CD8-positive, alpha-beta memory T cell (primary cell): Measurements from ENCODE around the gene CTU1. TPM values are rescaled to one million over a fixed set of nuclear protein-coding genes. Genes with fewer than 3 reads are reported as not detected.

ENCODE experiments used
- CTCF ChIA-PET: fragments of 350-600 bp; sonication (Branson Sonifier 250); formaldehyde crosslinking; loops from one replicate; lab custom pipeline; 2021; ENCODE audit warnings: antibody characterized with exemption; lab: Charles Lee
- POLR2A ChIA-PET: fragments of 350-600 bp; sonication (Branson Sonifier 250); formaldehyde crosslinking; loops from one replicate; lab custom pipeline; 2021; ENCODE audit warnings: antibody characterized with exemption; lab: Charles Lee
- DNase-seq, 5 donors: peaks; one replicate each; pipeline versions ENCODE4 v3.0.0 to v3.0.0-alpha.2; 2020 to 2022; ENCODE audit warnings: mixed read lengths in 1 of 5
- H3K27ac ChIP-seq: one replicate; pipeline ENCODE4 v1.7.0; 2013; ENCODE audit warnings: low read depth, mild to moderate bottlenecking, low read length, moderate library complexity
- H3K27me3 ChIP-seq: 2 replicates; pipeline ENCODE4 v1.7.0; 2013; ENCODE audit warnings: low read length, mild to moderate bottlenecking; ENCODE audit not compliant: insufficient read depth, poor library complexity, severe bottlenecking
- H3K36me3 ChIP-seq: 2 replicates; pipeline ENCODE4 v1.7.0; 2013; ENCODE audit warnings: mild to moderate bottlenecking, low read length, moderate library complexity; ENCODE audit not compliant: insufficient read depth
- H3K4me1 ChIP-seq: 2 replicates; pipeline ENCODE4 v1.7.0; 2013; ENCODE audit warnings: mild to moderate bottlenecking, low read length, moderate library complexity; ENCODE audit not compliant: insufficient read depth
- H3K4me3 ChIP-seq: 2 replicates; pipeline ENCODE4 v1.7.0; 2013; ENCODE audit warnings: mild to moderate bottlenecking, low read length
- H3K9me3 ChIP-seq: 2 replicates; pipeline ENCODE4 v1.7.0; 2013; ENCODE audit warnings: mild to moderate bottlenecking, low read length
- H3K27ac Mint-ChIP-seq, 8 donors: one replicate each; pipeline ENCODE4 v1.8.0; 2020 to 2021; ENCODE audit warnings: mixed read lengths in 8 of 8, mild to moderate bottlenecking in 6 of 8, inconsistent platforms in 3 of 8, moderate library complexity in 3 of 8
- H3K27me3 Mint-ChIP-seq, 2 donors: one replicate each; pipeline ENCODE4 v1.8.0; 2020 to 2021; ENCODE audit warnings: mixed read lengths in 2 of 2, mild to moderate bottlenecking in 1 of 2, moderate library complexity in 1 of 2
- H3K36me3 Mint-ChIP-seq, 3 donors: one replicate each; pipeline ENCODE4 v1.8.0; 2020 to 2021; ENCODE audit warnings: mixed read lengths in 3 of 3, inconsistent platforms in 1 of 3, mild to moderate bottlenecking in 1 of 3
- H3K4me1 Mint-ChIP-seq, 3 donors: one replicate each; pipeline ENCODE4 v1.8.0; 2020 to 2021; ENCODE audit warnings: mixed read lengths in 3 of 3, inconsistent platforms in 1 of 3, mild to moderate bottlenecking in 1 of 3
- H3K4me3 Mint-ChIP-seq, 7 donors: one replicate each; pipeline ENCODE4 v1.8.0; 2020 to 2021; ENCODE audit warnings: mixed read lengths in 7 of 7, mild to moderate bottlenecking in 6 of 7, moderate library complexity in 4 of 7, inconsistent platforms in 2 of 7
- H3K9me3 Mint-ChIP-seq, 5 donors: one replicate each; pipeline ENCODE4 v1.8.0; 2020 to 2022; ENCODE audit warnings: mixed read lengths in 5 of 5, mild to moderate bottlenecking in 3 of 5, moderate library complexity in 2 of 5, inconsistent platforms in 1 of 5
- polyA plus RNA-seq: library from polyadenylated mRNA; unstranded; fragments of 300-500 nt; fragmentation: Illumina TruSeq; gene quantifications from one replicate; pipeline ENCODE4 v1.2.3, GENCODE V29; 2021
- total RNA-seq, 2 experiments: library from RNA; stranded (reverse); gene quantifications; one replicate each; pipeline ENCODE4 v1.2.3, GENCODE V29; 2021

CTU1 gene
- total and polyA plus RNA-seq, 3 experiments from 2014 or later = 8.8 to 13.4 (median 11.0) TPM

DNA sequence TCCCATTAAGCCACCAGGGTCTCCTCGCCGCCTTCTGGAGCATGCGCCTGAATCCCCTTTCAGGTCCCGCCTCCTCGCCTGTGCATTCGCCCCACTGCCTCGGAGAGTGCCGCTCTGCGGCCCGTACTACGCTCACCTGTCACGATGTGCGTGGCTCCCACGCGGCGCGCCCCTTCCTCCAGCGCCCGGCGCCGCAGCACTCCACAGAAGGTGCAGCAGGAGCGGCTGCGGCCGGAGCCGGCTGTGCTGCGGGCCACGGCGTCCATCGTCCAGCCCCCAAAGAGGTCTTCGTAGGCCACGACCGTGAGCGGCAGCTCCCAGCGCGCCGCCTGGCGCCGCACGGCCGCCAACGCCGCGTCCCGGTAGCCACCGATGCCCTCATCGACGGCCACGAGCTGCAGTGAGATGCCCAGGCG, 4.3 kb downstream of the CTU1 start:
- H3K27me3 ChIP-seq = no peaks in the 10 kb centered on the region
- Mint-ChIP-seq H3K9me3 (no peaks in the 10 kb centered on the region), H3K27me3 (peaks cover 0 to 3% of the 10 kb centered on the region in 2 donors), H3K36me3 (peaks cover 0 to 77% (median 8%) of the 10 kb centered on the region in 3 donors), H3K4me1 (peaks cover 62 to 77% (median 73%) of the 10 kb centered on the region in 3 donors), H3K27ac (peak overlapping the region in 2 of 8 donors; percentile 56 to 62), H3K4me3 (no peak overlapping the region)
- H3K9me3 ChIP-seq = no peaks in the 10 kb centered on the region
- no peak overlapping the region for H3K27ac ChIP-seq
- H3K4me1 ChIP-seq = peaks cover 22% of the 10 kb centered on the region
- DNase-seq = no peak
- no peak overlapping the region for H3K4me3 ChIP-seq
- POLR2A ChIA-PET = no interaction called here
- peaks cover 6% of the 10 kb centered on the region for H3K36me3 ChIP-seq
- CTCF ChIA-PET = interaction anchor here (1.3 kb wide), 1 partner anchor 9 kb away, joined by 3 read pairs; no protein-coding TSS in a partner anchor

DNA sequence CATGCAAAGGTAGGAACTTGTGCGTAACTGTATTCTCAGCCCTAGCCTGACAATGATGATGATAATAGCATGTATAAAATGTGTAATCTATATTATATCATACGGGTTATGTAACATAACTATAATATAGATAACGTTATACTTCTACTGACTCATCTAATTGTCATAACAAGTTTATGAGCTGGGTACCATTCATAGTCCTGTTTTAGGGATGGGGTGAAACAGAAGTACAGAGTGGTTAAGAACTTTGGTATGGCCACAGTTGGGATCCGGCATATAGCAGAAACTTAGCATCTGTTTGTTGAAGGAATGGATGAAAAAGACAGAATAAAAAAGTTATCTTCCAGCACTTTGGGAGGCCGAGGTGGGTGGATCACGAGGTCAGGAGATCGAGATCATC, 5.2 kb downstream of the CTU1 start:
- H3K9me3 ChIP-seq = no peaks in the 10 kb centered on the region
- Mint-ChIP-seq H3K27me3 (no peaks in the 10 kb centered on the region), H3K9me3 (no peaks in the 10 kb centered on the region), H3K4me3 (no peak overlapping the region), H3K4me1 (peaks cover 53 to 68% (median 64%) of the 10 kb centered on the region in 3 donors), H3K27ac (no peak overlapping the region), H3K36me3 (peaks cover 0 to 73% (median 8%) of the 10 kb centered on the region in 3 donors)
- CTCF ChIA-PET = interaction anchor here (1.3 kb wide), 1 partner anchor 9 kb away, joined by 3 read pairs; no protein-coding TSS in a partner anchor
- H3K4me3 ChIP-seq = no peak overlapping the region
- no peaks in the 10 kb centered on the region for H3K27me3 ChIP-seq
- peaks cover 6% of the 10 kb centered on the region for H3K36me3 ChIP-seq
- H3K27ac ChIP-seq = no peak overlapping the region
- POLR2A ChIA-PET = no interaction called here
- no peak for DNase-seq
- peaks cover 19% of the 10 kb centered on the region for H3K4me1 ChIP-seq

DNA sequence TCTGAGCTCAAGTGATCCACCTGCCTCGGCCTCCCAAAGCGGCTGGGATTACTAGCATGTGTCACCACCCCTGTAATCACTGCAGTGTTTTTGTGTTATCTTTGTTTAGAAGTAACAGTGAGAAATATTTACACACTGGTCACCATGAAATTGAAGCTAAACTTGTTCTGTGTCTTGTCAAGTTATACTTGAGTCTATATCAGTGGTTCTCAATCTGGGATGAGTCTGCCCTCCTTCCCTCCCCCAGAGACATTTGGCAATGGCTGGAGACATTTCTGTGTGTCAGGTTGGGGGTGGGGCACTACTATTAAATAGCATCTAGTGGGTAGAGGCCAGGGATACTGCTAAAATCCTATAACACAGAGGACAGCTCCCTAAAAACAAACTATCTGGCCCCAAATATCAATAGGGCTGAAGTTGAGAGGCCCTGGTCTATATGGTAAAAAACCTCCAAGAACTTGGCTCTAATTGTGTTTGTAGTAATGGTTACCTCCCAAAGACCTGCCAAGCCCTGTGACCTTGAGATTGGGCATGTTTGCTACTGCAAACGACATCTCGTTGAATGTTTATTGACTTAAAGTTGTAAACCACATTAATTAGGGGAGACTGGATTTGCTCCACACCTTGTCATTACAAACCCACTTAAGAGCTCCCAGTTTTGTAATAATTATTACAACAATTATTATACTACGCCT, 6.9 kb downstream of the CTU1 start:
- ChIA-PET CTCF (interaction anchor here (0.9 to 1.6 kb wide), 2 partner anchors 56 to 744 kb away, joined by 3 read pairs; no protein-coding TSS in a partner anchor), POLR2A (no interaction called here)
- Histone ChIP-seq H3K4me1 (peaks cover 13% of the 10 kb centered on the region), H3K36me3 (peaks cover 6% of the 10 kb centered on the region), H3K9me3 (no peaks in the 10 kb centered on the region), H3K27me3 (no peaks in the 10 kb centered on the region), H3K4me3 (no peak overlapping the region), H3K27ac (no peak overlapping the region)
- no peaks in the 10 kb centered on the region for H3K27me3 Mint-ChIP-seq
- no peak for DNase-seq
- peak overlapping the region in 4 of 8 donors; percentile 27 to 44 (median 38) for H3K27ac Mint-ChIP-seq
- H3K4me1 Mint-ChIP-seq = peaks cover 52 to 65% (median 62%) of the 10 kb centered on the region in 3 donors
- H3K36me3 Mint-ChIP-seq = peaks cover 5 to 82% (median 8%) of the 10 kb centered on the region in 3 donors
- no peaks in the 10 kb centered on the region for H3K9me3 Mint-ChIP-seq
- H3K4me3 Mint-ChIP-seq = no peak overlapping the region

DNA sequence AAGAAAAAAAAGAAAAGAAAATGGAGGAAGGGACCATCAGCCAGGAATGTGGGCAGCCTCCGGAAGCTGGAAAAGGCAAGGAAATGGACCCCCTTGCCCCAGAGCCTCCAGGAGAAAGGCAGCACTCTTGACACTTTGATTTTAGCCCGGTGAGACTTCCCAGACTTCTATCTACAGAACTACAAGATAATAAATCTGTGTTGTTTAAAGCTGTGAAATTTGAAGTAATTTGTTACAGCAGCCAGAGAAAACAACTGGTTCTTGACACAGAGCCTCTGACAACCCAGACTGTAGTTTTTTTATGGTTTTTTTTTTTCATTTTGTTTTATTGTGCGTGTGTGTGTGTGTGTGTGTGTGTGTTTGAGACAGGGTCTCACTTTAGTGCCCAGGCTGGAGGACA, 7.6 kb downstream of the CTU1 start:
- Histone ChIP-seq H3K27ac (no peak overlapping the region), H3K27me3 (no peaks in the 10 kb centered on the region), H3K36me3 (peaks cover 6% of the 10 kb centered on the region), H3K4me3 (no peak overlapping the region), H3K4me1 (peaks cover 13% of the 10 kb centered on the region), H3K9me3 (no peaks in the 10 kb centered on the region)
- Mint-ChIP-seq H3K4me3 (peak overlapping the region in 1 of 7 donors; percentile 63), H3K9me3 (no peaks in the 10 kb centered on the region), H3K4me1 (peaks cover 47 to 58% (median 58%) of the 10 kb centered on the region in 3 donors), H3K27me3 (no peaks in the 10 kb centered on the region), H3K27ac (no peak overlapping the region), H3K36me3 (peaks cover 5 to 77% (median 5%) of the 10 kb centered on the region in 3 donors)
- ChIA-PET CTCF (no interaction called here), POLR2A (no interaction called here)
- no peak for DNase-seq

DNA sequence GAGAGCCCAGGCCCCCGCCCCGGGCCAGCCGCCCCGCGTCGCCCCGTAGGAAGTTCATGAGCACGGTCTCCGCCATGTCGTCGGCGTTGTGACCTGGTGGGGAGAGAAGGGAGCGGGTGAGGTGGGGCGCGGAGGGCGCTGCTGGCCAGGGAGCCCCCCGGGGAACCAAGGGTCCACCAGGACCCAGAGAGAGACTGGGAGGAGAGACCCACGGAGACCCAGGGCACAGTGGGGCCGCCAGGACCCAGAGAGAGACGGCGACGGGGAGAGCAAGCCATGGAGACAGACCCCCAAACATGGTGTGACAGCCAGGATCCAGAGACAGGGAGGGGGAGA, 9.2 kb downstream of the CTU1 start:
- DNase-seq = no peak
- Mint-ChIP-seq H3K36me3 (peaks cover 2 to 66% (median 5%) of the 10 kb centered on the region in 3 donors), H3K4me3 (peak overlapping the region in 3 of 7 donors; percentile 27 to 59 (median 41)), H3K27ac (peak overlapping the region in 3 of 8 donors; percentile 27 to 50 (median 29)), H3K9me3 (no peaks in the 10 kb centered on the region), H3K4me1 (peaks cover 35 to 47% (median 46%) of the 10 kb centered on the region in 3 donors), H3K27me3 (no peaks in the 10 kb centered on the region)
- Histone ChIP-seq H3K4me1 (peaks cover 13% of the 10 kb centered on the region), H3K4me3 (no peak overlapping the region), H3K27ac (no peak overlapping the region), H3K36me3 (peaks cover 6% of the 10 kb centered on the region), H3K9me3 (no peaks in the 10 kb centered on the region), H3K27me3 (no peaks in the 10 kb centered on the region)
- ChIA-PET CTCF (no interaction called here), POLR2A (no interaction called here)

DNA sequence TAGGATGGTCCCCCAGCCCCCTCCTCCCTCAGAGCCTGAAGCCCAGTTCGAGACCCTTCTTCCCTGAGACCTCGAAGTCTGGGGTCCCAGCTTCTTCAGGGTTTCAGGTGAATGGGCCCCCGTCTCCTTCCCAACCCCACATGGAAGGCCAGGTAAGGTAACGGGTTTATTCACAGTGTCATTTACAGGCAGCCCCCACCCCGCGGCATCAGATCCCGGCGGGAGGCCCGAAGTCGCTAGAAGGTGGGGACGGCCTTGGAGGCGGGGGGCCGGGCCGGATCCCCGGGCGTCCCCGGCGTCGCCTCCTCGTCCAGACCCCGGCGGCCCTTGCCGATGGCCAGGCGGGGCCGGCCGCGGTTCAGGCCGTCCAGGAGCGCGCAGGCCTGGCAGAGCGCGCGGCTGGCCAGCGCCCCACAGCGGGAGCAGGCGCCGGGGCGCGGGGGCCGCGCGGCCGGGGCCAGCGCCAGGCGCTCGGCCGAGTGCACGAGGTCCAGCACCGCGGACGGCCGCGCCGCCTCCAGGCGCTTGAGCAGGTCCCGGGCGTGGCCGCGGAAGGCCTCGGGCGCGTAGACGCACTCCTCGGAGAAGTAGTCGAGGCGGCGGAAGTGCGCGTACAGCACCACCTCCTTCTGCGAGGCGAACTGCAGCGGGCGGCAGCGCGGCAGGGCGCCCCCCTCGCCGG, 9.7 kb downstream of the CTU1 start:
- Mint-ChIP-seq H3K27me3 (no peaks in the 10 kb centered on the region), H3K4me1 (peaks cover 35 to 44% (median 42%) of the 10 kb centered on the region in 3 donors), H3K9me3 (no peaks in the 10 kb centered on the region), H3K4me3 (peak overlapping the region in 1 of 7 donors; percentile 27), H3K27ac (no peak overlapping the region), H3K36me3 (peaks cover 2 to 61% (median 5%) of the 10 kb centered on the region in 3 donors)
- H3K36me3 ChIP-seq = peaks cover 6% of the 10 kb centered on the region
- peak; percentile 12 to 67 (median 27) for DNase-seq
- no peak overlapping the region for H3K4me3 ChIP-seq
- H3K27ac ChIP-seq = no peak overlapping the region
- H3K27me3 ChIP-seq = no peaks in the 10 kb centered on the region
- POLR2A ChIA-PET = no interaction called here
- CTCF ChIA-PET = no interaction called here
- H3K4me1 ChIP-seq = peaks cover 13% of the 10 kb centered on the region
- H3K9me3 ChIP-seq = no peaks in the 10 kb centered on the region

DNA sequence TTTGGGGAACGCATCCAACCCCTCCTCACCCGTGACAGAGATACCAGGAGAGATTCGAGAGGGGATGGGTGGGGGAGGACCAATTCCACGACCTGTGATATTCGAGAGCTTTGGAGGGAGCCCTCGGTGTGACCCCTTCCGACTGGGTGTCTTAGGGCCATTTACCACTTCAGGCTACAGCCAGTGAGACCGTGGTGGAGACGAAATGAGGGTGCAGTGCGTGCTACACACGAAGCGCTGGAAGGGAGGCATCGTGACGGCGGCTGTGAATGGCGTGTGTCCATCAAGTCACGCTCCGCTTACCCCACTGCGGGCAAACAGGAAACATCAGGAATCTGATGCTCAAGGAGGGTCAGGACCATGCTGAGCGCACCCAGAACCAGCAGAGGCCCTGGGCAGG, 10.4 kb downstream of the CTU1 start:
- ChIA-PET CTCF (no interaction called here), POLR2A (no interaction called here)
- Mint-ChIP-seq H3K9me3 (no peaks in the 10 kb centered on the region), H3K27ac (no peak overlapping the region), H3K4me1 (peaks cover 35 to 37% (median 37%) of the 10 kb centered on the region in 3 donors), H3K27me3 (no peaks in the 10 kb centered on the region), H3K36me3 (peaks cover 2 to 54% (median 5%) of the 10 kb centered on the region in 3 donors), H3K4me3 (peak overlapping the region in 1 of 7 donors; percentile 60)
- Histone ChIP-seq H3K27ac (no peak overlapping the region), H3K36me3 (peaks cover 6% of the 10 kb centered on the region), H3K4me1 (peaks cover 13% of the 10 kb centered on the region), H3K4me3 (no peak overlapping the region), H3K27me3 (no peaks in the 10 kb centered on the region), H3K9me3 (no peaks in the 10 kb centered on the region)
- no peak for DNase-seq
